Natural killer cell treated with Interleukin-12 subunit alpha and Interleukin-12 subunit beta and Interleukin-15 and Interleukin-18, amount 100 ng/mL, for 72 hours (primary cell): Measurements from ENCODE around the gene ADGRA1. TPM values are rescaled to one million over a fixed set of nuclear protein-coding genes. Genes with fewer than 3 reads are reported as not detected.

Source experiments
- ATAC-seq, 2 donors: fragments of 150-1000 bp; cut with Tn5 transposase in 1 of 2; sonication (Bioruptor Pico), chemical (Tn5 transposase) in 1 of 2; 2 replicates each; pipeline ENCODE4 v1.10.0; 2021
- DNase-seq: peaks from one replicate; pipeline ENCODE4 v3.0.0; 2022; ENCODE audit warnings: low spot score
- H3K27ac Mint-ChIP-seq, 2 donors: 1 replicate in 1 of 2; 2 replicates in 1 of 2; pipeline ENCODE4 v1.8.0; 2022; ENCODE audit warnings: mixed read lengths in 2 of 2, mild to moderate bottlenecking in 1 of 2, moderate library complexity in 1 of 2
- H3K27me3 Mint-ChIP-seq, 2 donors: 1 replicate in 1 of 2; 2 replicates in 1 of 2; pipeline ENCODE4 v1.8.0; 2022; ENCODE audit warnings: mixed read lengths in 2 of 2
- H3K36me3 Mint-ChIP-seq: one replicate; pipeline ENCODE4 v1.8.0; 2022; ENCODE audit warnings: mixed read lengths
- H3K4me1 Mint-ChIP-seq, 2 donors: 1 replicate in 1 of 2; 2 replicates in 1 of 2; pipeline ENCODE4 v1.8.0; 2022; ENCODE audit warnings: low read depth in 2 of 2, mixed read lengths in 2 of 2, mild to moderate bottlenecking in 1 of 2
- H3K4me3 Mint-ChIP-seq: one replicate; pipeline ENCODE4 v1.8.0; 2022; ENCODE audit warnings: mixed read lengths
- H3K9me3 Mint-ChIP-seq: 2 replicates; pipeline ENCODE4 v1.8.0; 2022; ENCODE audit warnings: mixed read lengths
- total RNA-seq, 2 donors: library from RNA; stranded (reverse); gene quantifications; one replicate each; pipeline ENCODE4 v1.2.3, GENCODE V29; 2022

The ADGRA1 gene
- total RNA-seq, 2 donors from 2014 or later: not detected

DNA sequence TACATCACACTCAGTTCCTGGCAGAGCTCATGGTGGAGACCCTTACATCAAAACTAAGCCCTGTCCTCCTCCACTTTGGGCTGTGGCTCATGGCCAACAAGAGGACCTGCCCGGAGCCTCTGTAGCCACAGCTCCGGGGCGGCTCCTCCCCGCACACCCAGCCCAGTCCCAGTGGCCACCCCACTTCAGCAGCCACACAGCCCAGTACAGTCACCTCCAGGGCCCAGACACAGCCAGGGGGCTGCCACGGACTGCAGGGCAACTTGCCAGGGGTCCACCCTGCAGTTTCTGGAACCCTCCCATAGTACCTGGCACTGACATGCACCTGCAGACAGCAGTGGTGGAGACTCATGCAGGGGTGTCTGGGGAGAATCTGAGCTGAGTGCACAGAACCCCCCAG, 11.8 kb downstream of the ADGRA1 start:
- H3K9me3 Mint-ChIP-seq: no peaks in the 10 kb centered on the region
- no peak overlapping the region for H3K4me3 Mint-ChIP-seq
- DNase-seq: no peak
- no peak overlapping the region for H3K27ac Mint-ChIP-seq
- peaks cover 4 to 6% of the 10 kb centered on the region in 2 donors for H3K27me3 Mint-ChIP-seq
- H3K36me3 Mint-ChIP-seq: no peaks in the 10 kb centered on the region
- H3K4me1 Mint-ChIP-seq: no peaks in the 10 kb centered on the region
- no peak for ATAC-seq

DNA sequence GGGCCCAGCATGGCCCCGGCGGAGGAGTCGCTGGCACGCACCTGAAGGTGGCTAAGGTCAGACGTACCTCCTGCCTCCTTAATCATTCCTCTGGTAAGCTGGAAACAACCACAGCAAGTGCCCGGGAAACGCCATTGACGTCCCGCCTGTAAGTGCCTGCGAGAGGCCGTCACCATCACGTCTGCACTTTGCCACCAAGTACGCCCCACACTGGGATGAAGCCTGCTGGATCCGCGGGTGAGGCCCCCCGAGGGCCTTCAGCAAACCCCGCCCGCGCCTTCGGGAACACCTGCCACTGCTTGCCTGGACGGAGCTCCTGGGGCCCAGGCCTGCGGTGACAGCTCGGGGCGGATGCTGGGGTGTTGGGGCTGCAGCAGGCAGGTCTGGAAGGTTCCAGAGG, 12.5 kb downstream of the ADGRA1 start:
- no peak for DNase-seq
- Mint-ChIP-seq H3K4me3 (no peak overlapping the region), H3K9me3 (no peaks in the 10 kb centered on the region), H3K36me3 (no peaks in the 10 kb centered on the region), H3K27me3 (peaks cover 4 to 6% of the 10 kb centered on the region in 2 donors), H3K27ac (no peak overlapping the region), H3K4me1 (no peaks in the 10 kb centered on the region)
- no peak for ATAC-seq

DNA sequence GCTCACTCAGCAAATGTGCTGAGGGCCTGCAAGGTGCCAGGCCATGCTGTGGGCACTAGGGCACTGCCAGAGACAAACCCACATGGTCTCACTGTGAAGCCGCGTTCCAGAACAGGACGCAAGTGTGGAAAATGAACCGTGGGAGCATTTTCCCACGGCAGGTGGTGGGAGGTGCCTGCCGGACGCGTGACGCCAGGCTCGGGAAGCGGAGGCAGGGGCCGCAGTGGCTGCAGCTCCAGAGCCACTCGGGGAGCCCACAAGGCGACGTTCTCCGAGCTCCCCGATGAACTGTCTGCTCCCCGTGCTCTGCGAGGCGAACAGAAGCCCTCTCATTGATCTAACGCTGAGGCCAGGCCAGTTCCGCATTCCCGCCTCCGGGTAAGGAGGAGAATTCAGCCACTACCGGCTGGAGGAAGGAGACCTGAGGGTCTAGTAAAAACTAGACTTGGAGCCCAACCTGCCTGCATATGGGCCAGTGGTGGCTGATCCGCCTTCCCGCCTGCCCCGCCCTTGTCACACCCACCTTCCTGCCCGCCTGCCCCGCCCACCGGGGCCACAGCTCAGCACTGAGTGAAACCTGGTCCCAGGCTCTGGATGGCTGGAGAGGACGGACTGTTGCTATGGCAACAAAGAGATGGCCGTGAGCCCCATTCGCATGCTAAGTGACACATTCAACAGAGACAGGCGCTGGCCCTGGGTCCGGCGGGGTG, 13.1 kb downstream of the ADGRA1 start:
- H3K9me3 Mint-ChIP-seq: no peaks in the 10 kb centered on the region

DNA sequence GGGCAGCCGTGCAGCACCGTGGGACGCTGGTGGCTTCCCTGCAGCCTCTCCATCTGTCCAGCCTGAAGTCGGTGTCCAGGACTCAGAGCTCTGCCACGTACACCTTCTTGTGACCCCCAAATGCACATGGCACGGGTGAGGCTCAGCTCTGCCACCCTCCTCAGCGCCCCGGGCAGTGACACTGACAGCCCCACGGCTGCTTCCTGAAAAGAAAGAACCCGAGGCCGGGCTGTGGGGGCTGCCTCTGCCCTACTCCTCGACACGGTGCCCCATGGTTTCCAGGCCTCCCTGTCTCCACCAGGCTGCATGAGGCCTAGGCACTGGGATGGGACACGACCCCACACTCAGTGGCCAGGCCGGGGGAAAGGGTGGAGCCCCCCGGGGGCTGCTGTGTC, 13.7 kb downstream of the ADGRA1 start:
- Mint-ChIP-seq H3K9me3 (no peaks in the 10 kb centered on the region), H3K4me3 (no peak overlapping the region), H3K36me3 (no peaks in the 10 kb centered on the region), H3K27me3 (peaks cover 4 to 6% of the 10 kb centered on the region in 2 donors), H3K27ac (no peak overlapping the region), H3K4me1 (no peaks in the 10 kb centered on the region)
- no peak for DNase-seq
- ATAC-seq: no peak

More for the DNA sequence above, 13.1 kb downstream of the ADGRA1 start:
- Mint-ChIP-seq H3K36me3 (no peaks in the 10 kb centered on the region), H3K27ac (no peak overlapping the region), H3K4me1 (no peaks in the 10 kb centered on the region), H3K27me3 (peaks cover 4 to 6% of the 10 kb centered on the region in 2 donors), H3K4me3 (no peak overlapping the region)
- ATAC-seq (no peak), DNase-seq (no peak)

DNA sequence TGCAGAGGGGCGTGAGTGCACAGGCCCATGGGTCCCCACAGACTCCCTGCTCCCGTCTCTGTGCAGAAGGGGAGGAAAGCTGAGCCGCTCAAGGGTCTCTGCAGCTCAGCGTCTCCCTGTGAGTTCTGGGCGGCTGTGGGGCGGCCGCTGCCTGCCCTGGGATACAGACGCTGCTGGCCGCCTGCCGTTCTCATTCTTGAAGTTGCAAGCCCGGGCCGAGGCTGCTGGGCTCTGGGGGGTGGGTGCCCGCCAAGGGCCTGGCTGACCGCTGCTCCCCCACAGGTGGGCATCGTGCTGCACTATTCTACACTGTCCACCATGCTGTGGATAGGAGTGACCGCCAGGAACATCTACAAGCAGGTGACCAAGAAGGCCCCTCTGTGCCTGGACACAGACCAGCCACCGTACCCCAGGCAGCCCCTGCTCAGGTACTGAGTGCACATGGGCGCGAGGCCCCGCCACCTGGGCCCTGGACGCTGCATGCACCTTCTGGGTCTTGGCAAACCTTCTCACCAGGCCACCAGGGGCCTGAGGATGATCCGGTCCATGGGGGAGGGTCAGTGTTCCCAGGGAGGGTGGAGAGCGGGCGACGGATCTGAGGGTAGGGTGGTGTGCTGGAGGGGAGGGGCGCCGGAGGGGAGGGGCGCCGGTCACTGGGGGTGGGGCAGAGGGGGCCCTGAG, 14.8 kb downstream of the ADGRA1 start:
- H3K36me3 Mint-ChIP-seq: peaks cover 9% of the 10 kb centered on the region
- ATAC-seq (no peak), DNase-seq (no peak)
- H3K27ac Mint-ChIP-seq: no peak overlapping the region
- peaks cover 8% of the 10 kb centered on the region for H3K9me3 Mint-ChIP-seq
- no peaks in the 10 kb centered on the region for H3K4me1 Mint-ChIP-seq
- no peak overlapping the region for H3K4me3 Mint-ChIP-seq
- peaks cover 4 to 6% of the 10 kb centered on the region in 2 donors for H3K27me3 Mint-ChIP-seq

DNA sequence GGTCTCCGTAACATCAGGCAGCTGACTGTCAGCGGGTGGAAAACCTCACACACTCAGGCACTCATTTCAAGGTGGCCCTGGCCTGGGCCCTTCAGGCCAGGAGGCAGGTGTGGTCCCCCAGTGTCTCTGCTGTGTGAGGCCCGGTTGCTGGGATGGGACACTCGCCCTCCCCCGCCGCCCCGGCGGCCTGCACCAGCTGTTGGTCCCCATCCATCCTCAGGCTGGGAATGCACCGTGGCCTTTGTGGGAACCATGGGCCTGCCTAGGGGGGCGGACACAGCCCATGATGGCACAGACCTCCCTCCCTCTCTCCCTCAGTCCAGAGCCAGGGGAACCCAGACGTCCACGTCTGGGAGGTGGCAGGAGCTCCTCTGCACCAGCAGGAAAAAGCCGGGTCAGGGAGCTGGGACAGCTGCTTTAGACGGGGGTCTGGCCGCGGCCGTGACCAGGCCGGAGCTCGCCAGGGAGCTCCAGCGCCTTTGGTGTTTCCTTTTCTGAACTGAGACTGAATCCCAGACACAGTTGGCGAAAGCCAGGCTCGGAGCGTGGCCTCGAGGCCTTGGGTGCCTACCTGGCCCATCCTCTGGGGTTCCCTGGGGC, 15.7 kb downstream of the ADGRA1 start:
- no peaks in the 10 kb centered on the region for H3K4me1 Mint-ChIP-seq
- peaks cover 12% of the 10 kb centered on the region for H3K36me3 Mint-ChIP-seq
- H3K9me3 Mint-ChIP-seq: peaks cover 10% of the 10 kb centered on the region
- no peak overlapping the region for H3K27ac Mint-ChIP-seq
- H3K4me3 Mint-ChIP-seq: no peak overlapping the region
- DNase-seq (no peak), ATAC-seq (no peak)
- peaks cover 4 to 6% of the 10 kb centered on the region in 2 donors for H3K27me3 Mint-ChIP-seq

DNA sequence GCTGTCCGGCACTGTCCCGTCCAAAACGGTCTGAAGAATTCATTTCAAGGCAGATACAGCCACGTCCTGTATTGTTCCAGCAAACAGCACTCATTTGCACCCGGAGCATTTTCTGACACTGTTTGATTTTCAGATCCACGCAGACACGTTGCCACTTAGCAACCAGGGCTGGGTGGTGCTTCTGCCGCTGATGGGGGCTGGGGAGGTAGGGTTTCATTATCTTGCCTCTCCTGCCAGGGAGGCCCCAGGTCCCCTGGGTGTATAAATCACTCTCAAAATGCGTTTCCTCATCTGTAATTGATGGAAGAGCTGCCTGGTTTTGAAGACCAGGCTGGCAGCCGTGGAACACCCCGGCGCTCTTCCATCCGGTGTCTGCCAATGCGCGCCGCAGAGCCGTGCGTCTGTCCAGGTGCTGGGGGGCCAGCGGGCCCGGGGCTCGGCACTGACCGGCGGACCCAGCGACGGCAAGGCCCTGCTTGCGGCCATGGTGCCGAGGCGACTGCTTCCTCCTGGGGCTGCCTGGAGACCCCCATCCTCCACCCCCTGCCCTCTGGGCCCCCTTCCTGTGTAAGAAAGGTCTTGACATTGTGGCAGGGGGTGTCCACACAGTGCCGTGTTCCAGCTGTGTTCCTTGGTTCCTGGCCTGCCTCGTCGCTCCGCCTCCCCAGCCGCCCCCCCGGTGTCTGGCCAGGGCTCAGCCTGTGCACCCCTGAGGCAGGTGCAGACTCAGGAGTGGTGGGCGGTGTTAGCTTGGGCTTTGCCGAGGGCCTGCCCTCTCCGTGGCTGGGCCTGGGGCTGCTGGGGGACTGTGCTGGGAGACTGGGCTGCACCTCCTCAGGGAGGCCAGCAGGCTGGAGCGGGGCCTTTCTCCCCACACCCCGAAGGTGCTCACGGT, 16.6 kb downstream of the ADGRA1 start:
- no peak for ATAC-seq
- Mint-ChIP-seq H3K27me3 (peaks cover 5 to 6% of the 10 kb centered on the region in 2 donors), H3K4me3 (no peak overlapping the region), H3K36me3 (peaks cover 12% of the 10 kb centered on the region), H3K9me3 (peaks cover 10% of the 10 kb centered on the region), H3K4me1 (no peaks in the 10 kb centered on the region), H3K27ac (no peak overlapping the region)
- no peak for DNase-seq

DNA sequence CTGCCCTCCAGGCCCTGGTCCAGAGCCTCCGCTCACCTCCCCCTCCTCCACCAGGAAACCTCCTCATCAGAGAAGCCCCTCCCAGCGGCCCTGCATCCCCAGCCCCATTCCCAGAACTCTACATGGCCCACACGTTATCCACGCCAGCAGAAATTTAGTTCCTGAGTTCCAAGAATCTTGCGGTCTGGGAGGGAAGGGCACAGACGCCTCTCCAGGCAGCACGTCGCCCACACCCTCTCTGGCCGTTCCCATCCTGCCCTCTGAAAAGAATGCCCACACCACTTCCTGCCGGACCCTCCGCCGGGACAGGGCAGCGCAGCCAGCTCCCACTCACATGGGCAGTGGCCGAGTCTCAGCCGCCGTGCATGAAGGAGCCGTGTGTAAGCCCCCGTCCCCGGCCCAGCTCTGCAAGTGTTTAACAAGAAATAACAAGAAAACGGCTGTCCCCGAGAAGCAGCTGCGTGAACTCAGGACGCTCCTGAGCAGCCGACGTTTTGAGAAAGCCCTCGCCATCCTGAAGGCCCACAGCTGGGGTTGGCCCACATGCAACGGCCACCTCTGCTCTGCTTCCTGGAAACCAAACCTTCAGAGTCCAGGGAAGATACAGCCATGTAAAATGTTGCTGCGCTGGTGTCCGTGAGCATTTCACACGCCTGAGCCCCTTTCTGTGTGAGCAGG, 17.4 kb downstream of the ADGRA1 start:
- H3K9me3 Mint-ChIP-seq: peaks cover 10% of the 10 kb centered on the region
- DNase-seq (no peak), ATAC-seq (no peak)
- H3K27me3 Mint-ChIP-seq: peaks cover 6 to 7% of the 10 kb centered on the region in 2 donors
- no peak overlapping the region for H3K4me3 Mint-ChIP-seq
- H3K4me1 Mint-ChIP-seq: no peaks in the 10 kb centered on the region
- peaks cover 12% of the 10 kb centered on the region for H3K36me3 Mint-ChIP-seq
- H3K27ac Mint-ChIP-seq: no peak overlapping the region

DNA sequence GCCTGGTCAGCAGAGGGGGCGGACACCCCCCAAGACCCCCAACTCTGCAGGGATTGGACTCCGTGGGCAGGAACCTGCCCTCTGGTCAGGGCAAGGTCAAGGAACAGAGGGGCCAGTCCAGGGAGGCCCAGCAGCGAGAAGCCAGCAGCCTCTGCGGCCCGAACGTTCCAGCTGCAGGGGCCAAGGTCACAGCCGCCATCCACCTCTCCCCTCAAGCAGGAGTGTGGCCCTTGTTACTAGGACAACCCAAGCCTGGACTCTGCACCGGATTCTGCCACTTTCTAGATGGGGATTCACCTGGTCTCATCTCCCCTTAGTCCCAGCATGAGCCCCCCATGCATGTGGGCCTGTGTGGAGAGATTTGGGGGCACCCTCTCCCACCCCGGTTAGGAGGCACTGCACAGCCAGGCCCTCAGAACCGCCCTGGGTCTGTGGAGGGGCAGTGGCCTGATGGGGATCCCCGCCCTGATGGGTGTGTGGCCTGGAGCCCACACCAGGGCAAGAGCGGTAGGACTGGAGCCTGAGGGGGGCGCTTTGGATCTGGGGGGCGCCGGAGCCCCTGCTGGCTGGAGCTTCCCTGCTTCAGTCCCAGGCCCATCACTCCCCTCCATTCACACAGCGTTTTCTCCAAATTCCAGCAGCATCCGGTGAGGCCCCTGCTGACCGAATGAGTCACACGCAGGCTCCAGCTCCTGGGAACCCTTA, 18.1 kb downstream of the ADGRA1 start:
- peaks cover 6 to 9% of the 10 kb centered on the region in 2 donors for H3K27me3 Mint-ChIP-seq
- peaks cover 0 to 7% of the 10 kb centered on the region in 2 donors for H3K4me1 Mint-ChIP-seq
- ATAC-seq: no peak
- H3K9me3 Mint-ChIP-seq: peaks cover 10% of the 10 kb centered on the region
- H3K4me3 Mint-ChIP-seq: no peak overlapping the region
- no peak overlapping the region for H3K27ac Mint-ChIP-seq
- no peak for DNase-seq
- H3K36me3 Mint-ChIP-seq: peaks cover 12% of the 10 kb centered on the region

DNA sequence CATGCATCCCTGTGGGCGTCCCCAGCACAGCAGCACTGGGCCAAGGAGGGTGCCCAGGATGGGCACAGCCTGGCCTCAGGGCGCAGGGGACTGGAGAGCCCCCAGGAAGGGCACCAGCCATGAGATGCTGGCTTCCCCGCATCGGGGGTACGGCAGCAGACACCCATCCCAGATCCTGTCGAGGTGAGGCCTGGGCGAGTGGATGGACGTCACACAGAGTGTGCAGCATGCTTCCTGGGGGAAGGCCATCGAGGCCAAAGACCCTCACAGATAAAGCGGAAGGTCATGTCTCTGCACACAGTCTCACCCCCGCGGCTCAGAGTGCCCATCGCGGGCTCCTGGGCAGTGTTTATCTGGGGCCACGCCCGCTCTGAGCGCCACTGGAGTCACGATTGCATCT, 18.8 kb downstream of the ADGRA1 start:
- Mint-ChIP-seq H3K9me3 (peaks cover 10% of the 10 kb centered on the region), H3K27me3 (peaks cover 6 to 9% of the 10 kb centered on the region in 2 donors), H3K36me3 (peaks cover 12% of the 10 kb centered on the region), H3K4me3 (no peak overlapping the region), H3K4me1 (peaks cover 0 to 7% of the 10 kb centered on the region in 2 donors), H3K27ac (no peak overlapping the region)
- ATAC-seq: no peak
- DNase-seq: no peak

DNA sequence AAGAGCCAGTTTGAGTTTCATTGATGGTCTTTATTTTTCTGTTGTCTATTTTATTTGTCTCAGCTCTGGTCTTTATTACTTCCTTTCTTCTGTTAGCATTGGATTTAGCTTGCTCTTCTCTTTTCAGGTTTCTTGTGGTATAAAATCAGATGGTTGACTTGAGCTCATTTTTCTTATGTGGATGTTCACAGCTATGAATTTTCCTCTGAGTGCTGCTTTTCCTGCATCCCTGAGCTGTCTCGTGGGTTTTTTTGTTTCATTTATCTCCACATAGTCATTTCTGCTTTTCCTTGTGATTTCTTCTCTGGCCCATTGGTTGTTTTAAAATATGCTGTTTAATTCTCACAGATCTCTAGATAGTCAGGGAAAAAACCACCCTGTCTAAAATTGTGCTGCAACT, 19.7 kb downstream of the ADGRA1 start:
- ATAC-seq (no peak), DNase-seq (no peak)
- Mint-ChIP-seq H3K27ac (no peak overlapping the region), H3K9me3 (peaks cover 10% of the 10 kb centered on the region), H3K4me1 (peaks cover 0 to 7% of the 10 kb centered on the region in 2 donors), H3K36me3 (peaks cover 12% of the 10 kb centered on the region), H3K27me3 (peaks cover 0 to 5% of the 10 kb centered on the region in 2 donors), H3K4me3 (no peak overlapping the region)

DNA sequence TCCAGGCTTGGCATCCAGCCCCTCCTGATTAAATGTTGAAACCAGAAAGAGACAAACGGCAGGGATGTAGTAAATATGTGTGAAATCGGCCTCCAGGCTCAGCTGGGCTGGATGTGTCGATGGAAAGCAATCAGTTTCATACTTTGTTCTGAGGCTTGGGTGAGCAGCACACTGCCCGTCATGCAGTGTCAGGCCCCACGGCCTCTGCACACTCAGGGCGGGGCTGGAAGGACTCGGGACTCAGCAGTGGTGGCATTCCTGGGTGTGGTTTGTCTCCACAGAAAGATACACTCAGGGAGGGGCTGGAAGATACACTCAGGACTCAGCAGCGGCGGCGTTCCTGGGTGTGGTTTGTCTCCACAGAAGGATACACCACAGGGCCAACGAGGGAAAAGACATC, 22.0 kb downstream of the ADGRA1 start:
- H3K4me3 Mint-ChIP-seq: no peak overlapping the region
- peaks cover 10% of the 10 kb centered on the region for H3K9me3 Mint-ChIP-seq
- H3K27ac Mint-ChIP-seq: no peak overlapping the region
- peaks cover 12% of the 10 kb centered on the region for H3K36me3 Mint-ChIP-seq
- peaks cover 0 to 5% of the 10 kb centered on the region in 2 donors for H3K27me3 Mint-ChIP-seq
- DNase-seq (no peak), ATAC-seq (no peak)
- peaks cover 0 to 7% of the 10 kb centered on the region in 2 donors for H3K4me1 Mint-ChIP-seq
